IMR-90 (cell line): Measurements from ENCODE around the gene KCNMB2. TPM values are rescaled to one million over a fixed set of nuclear protein-coding genes. Genes with fewer than 3 reads are reported as not detected.

Experiments
- ATAC-seq: fragments of 200-7000 bp; cut with Tn5 transposase; 2 replicates; pipeline ENCODE4 v1.9.1; 2020; ENCODE audit warnings: low read depth, mild to moderate bottlenecking, moderate library complexity
- BruUV-seq: library from RNA; stranded (reverse); fragments of 400-500 nt; replicated peaks from 2 replicates; lab custom pipeline; 2021; lab: Mats Ljungman, UMichigan
- CTCF ChIA-PET: fragments of 300-600 bp; formaldehyde crosslinking; extraction: SDS; loops from one replicate; lab custom pipeline; 2021; ENCODE audit warnings: antibody characterized with exemption; lab: Yijun Ruan, JAX
- POLR2A ChIA-PET: fragments of 300-600 bp; sonication (Branson Sonifier 250); formaldehyde crosslinking; loops from one replicate; lab custom pipeline; 2022; ENCODE audit warnings: antibody characterized with exemption; ENCODE audit not compliant: unreplicated experiment; lab: Charles Lee
- DNase-seq: peaks from one replicate; pipeline ENCODE4 v3.0.0; 2013
- H2AFZ ChIP-seq: replicated peaks from 2 replicates; pipeline ENCODE3; 2013; ENCODE audit warnings: low read length, mild to moderate bottlenecking; ENCODE audit not compliant: poor library complexity
- H2AK5ac ChIP-seq: 2 replicates; pipeline ENCODE4 v1.6.1; 2013; ENCODE audit warnings: low read depth, low read length, inconsistent platforms
- H2AK9ac ChIP-seq: replicated peaks from 2 replicates; pipeline ENCODE3; 2013; ENCODE audit warnings: mild to moderate bottlenecking, low read depth, low read length, moderate library complexity; ENCODE audit not compliant: poor library complexity
- H2BK120ac ChIP-seq: 2 replicates; pipeline ENCODE4 v1.6.1; 2013; ENCODE audit warnings: low read depth, low read length, inconsistent platforms
- H2BK15ac ChIP-seq: 3 replicates; pipeline ENCODE4 v1.6.1; 2013; ENCODE audit warnings: low read depth, low read length, inconsistent platforms
- H2BK20ac ChIP-seq: 2 replicates; pipeline ENCODE4 v1.6.1; 2013; ENCODE audit warnings: low read depth, mild to moderate bottlenecking, inconsistent platforms, low read length, moderate library complexity
- H2BK5ac ChIP-seq: 2 replicates; pipeline ENCODE4 v1.6.1; 2013; ENCODE audit warnings: mild to moderate bottlenecking, low read depth, low read length, inconsistent platforms; ENCODE audit not compliant: poor library complexity, severe bottlenecking
- H3K14ac ChIP-seq: replicated peaks from 2 replicates; pipeline ENCODE4 v1.6.1; 2013; ENCODE audit warnings: low read depth, low read length, inconsistent platforms
- H3K18ac ChIP-seq: 2 replicates; pipeline ENCODE4 v1.6.1; 2013; ENCODE audit warnings: low read depth, low read length, control low read depth
- H3K23ac ChIP-seq: 2 replicates; pipeline ENCODE4 v1.6.1; 2013; ENCODE audit warnings: low read depth, low read length, inconsistent platforms
- H3K27ac ChIP-seq: 2 replicates; pipeline ENCODE4 v1.5.1; 2013; ENCODE audit warnings: mild to moderate bottlenecking, control low read depth, low read length; ENCODE audit not compliant: insufficient read depth
- H3K27me3 ChIP-seq: 2 replicates; pipeline ENCODE4 v1.6.1; 2013; ENCODE audit warnings: low read length; ENCODE audit not compliant: control insufficient read depth, insufficient read depth
- H3K36me3 ChIP-seq: 2 replicates; pipeline ENCODE4 v1.6.1; 2013; ENCODE audit warnings: low read length, mixed read lengths; ENCODE audit not compliant: control insufficient read depth, insufficient read depth
- H3K4ac ChIP-seq: 2 replicates; pipeline ENCODE4 v1.6.1; 2013; ENCODE audit warnings: low read depth, low read length, inconsistent platforms
- H3K4me1 ChIP-seq: 2 replicates; pipeline ENCODE4 v1.6.1; 2013; ENCODE audit warnings: low read length, mixed read lengths; ENCODE audit not compliant: control insufficient read depth, insufficient read depth
- H3K4me2 ChIP-seq: 2 replicates; pipeline ENCODE4 v1.6.1; 2013; ENCODE audit warnings: low read depth, mild to moderate bottlenecking, control low read depth, low read length, moderate library complexity
- H3K4me3 ChIP-seq: 2 replicates; pipeline ENCODE4 v1.5.1; 2013; ENCODE audit warnings: low read depth, mild to moderate bottlenecking, control low read depth, low read length, moderate library complexity; ENCODE audit not compliant: insufficient read depth
- H3K56ac ChIP-seq: 2 replicates; pipeline ENCODE4 v1.6.1; 2013; ENCODE audit warnings: low read length, inconsistent platforms; ENCODE audit not compliant: insufficient read depth; ENCODE audit errors: extremely low read depth
- H3K79me1 ChIP-seq, 2 experiments: 2 replicates each; pipeline ENCODE4 v1.6.1; 2013; ENCODE audit warnings: low read length in 2 of 2, inconsistent platforms in 1 of 2, low read depth in 1 of 2
- H3K9ac ChIP-seq: 2 replicates; pipeline ENCODE4 v1.6.1; 2013; ENCODE audit warnings: low read depth, low read length, control low read depth
- H3K9me1 ChIP-seq: 2 replicates; pipeline ENCODE4 v1.6.1; 2013; ENCODE audit warnings: low read length, inconsistent platforms; ENCODE audit not compliant: insufficient read depth
- H3K9me3 ChIP-seq: 2 replicates; pipeline ENCODE4 v1.6.1; 2013; ENCODE audit warnings: low read length; ENCODE audit not compliant: control insufficient read depth, insufficient read depth
- H4K20me1 ChIP-seq: 2 replicates; pipeline ENCODE4 v1.6.1; 2013; ENCODE audit warnings: low read length, inconsistent platforms; ENCODE audit not compliant: insufficient read depth
- H4K5ac ChIP-seq: 2 replicates; pipeline ENCODE4 v1.6.1; 2013; ENCODE audit warnings: mild to moderate bottlenecking, low read depth, low read length, control low read depth
- H4K8ac ChIP-seq, 2 experiments: 2 replicates each; pipeline ENCODE4 v1.6.1; 2013; ENCODE audit warnings: low read depth in 2 of 2, low read length in 2 of 2, control low read depth in 1 of 2, inconsistent platforms in 1 of 2
- H4K91ac ChIP-seq: 2 replicates; pipeline ENCODE4 v1.6.1; 2013; ENCODE audit warnings: low read depth, low read length, inconsistent platforms; ENCODE audit not compliant: insufficient read depth
- BHLHE40 ChIP-seq: fragments of 150-350 bp; IDR thresholded peaks from 2 replicates; pipeline ENCODE4 v1.6.1; 2016; ENCODE audit warnings: mild to moderate bottlenecking, low read depth, low read length
- CEBPB ChIP-seq: IDR thresholded peaks from 2 replicates; pipeline ENCODE4 v1.6.1; 2012; ENCODE audit warnings: low read depth, low read length, improper control_type of control experiment
- CHD1 ChIP-seq: IDR thresholded peaks from 2 replicates; pipeline ENCODE4 v1.6.1; 2012; ENCODE audit warnings: low read depth, low read length, improper control_type of control experiment
- CTCF ChIP-seq: conservative IDR thresholded peaks from 2 replicates; pipeline ENCODE4 v1.5.1; 2012; ENCODE audit warnings: mild to moderate bottlenecking, low read depth, low read length, improper control_type of control experiment
- ELK1 ChIP-seq: fragments of 150-350 bp; IDR thresholded peaks from 2 replicates; pipeline ENCODE4 v1.6.1; 2016; ENCODE audit warnings: low read depth, mild to moderate bottlenecking, low read length, moderate library complexity, borderline replicate concordance
- FOS ChIP-seq: fragments of 150-350 bp; IDR thresholded peaks from 2 replicates; pipeline ENCODE4 v1.6.1; 2016; ENCODE audit warnings: low read depth, low read length
- MAFK ChIP-seq: IDR thresholded peaks from 2 replicates; pipeline ENCODE4 v1.6.1; 2012; ENCODE audit warnings: low read depth, low read length, improper control_type of control experiment
- MAZ ChIP-seq: IDR thresholded peaks from 2 replicates; pipeline ENCODE4 v1.6.1; 2012; ENCODE audit warnings: low read depth, mild to moderate bottlenecking, low read length, improper control_type of control experiment, moderate library complexity, borderline replicate concordance
- MXI1 ChIP-seq: IDR thresholded peaks from 2 replicates; pipeline ENCODE4 v1.6.1; 2012; ENCODE audit warnings: low read depth, mild to moderate bottlenecking, low read length, moderate library complexity, borderline replicate concordance
- NFE2L2 ChIP-seq: fragments of 150-350 bp; IDR thresholded peaks from 2 replicates; pipeline ENCODE4 v1.6.1; 2016; ENCODE audit warnings: low read depth, mild to moderate bottlenecking, low read length
- POLR2A ChIP-seq: IDR thresholded peaks from 2 replicates; pipeline ENCODE4 v1.6.1; 2012; ENCODE audit warnings: mild to moderate bottlenecking, low read depth, low read length
- RAD21 ChIP-seq: IDR thresholded peaks from 2 replicates; pipeline ENCODE4 v1.6.1; 2012; ENCODE audit warnings: low read length, improper control_type of control experiment
- RCOR1 ChIP-seq: IDR thresholded peaks from 2 replicates; pipeline ENCODE4 v1.6.1; 2012; ENCODE audit warnings: mild to moderate bottlenecking, low read length, improper control_type of control experiment; ENCODE audit not compliant: insufficient replicate concordance
- RFX5 ChIP-seq: IDR thresholded peaks from 2 replicates; pipeline ENCODE4 v1.8.0; 2012; ENCODE audit warnings: low read depth, mild to moderate bottlenecking, low read length, moderate library complexity
- SMC3 ChIP-seq: fragments of 150-350 bp; IDR thresholded peaks from 2 replicates; pipeline ENCODE4 v1.6.1; 2016; ENCODE audit warnings: low read depth, mild to moderate bottlenecking, antibody characterized with exemption, low read length, moderate library complexity
- USF2 ChIP-seq: fragments of 150-350 bp; IDR thresholded peaks from 2 replicates; pipeline ENCODE4 v1.6.1; 2017; ENCODE audit warnings: mild to moderate bottlenecking, antibody characterized with exemption, low read length, low read depth
- WGBS, 2 experiments: methylation state at CpG; one replicate each; pipeline versions ENCODE4 v1.1.5 to v1.1.7; 2013; ENCODE audit warnings: missing lambda C conversion rate in 2 of 2; ENCODE audit not compliant: insufficient read length in 1 of 2; ENCODE audit errors: extremely low coverage in 2 of 2; 5-methylcytosine and 5-hydroxymethylcytosine counted together
- dilution Hi-C: fragments of 300-500 bp; cut with HindIII; formaldehyde crosslinking; loops from one replicate; pipeline ENCODE4 v1.14.3; 2018; ENCODE audit warnings: low sequenced_read_pairs; ENCODE audit not compliant: unreplicated experiment
- in situ Hi-C: fragments of 300-500 bp; cut with MboI; formaldehyde crosslinking; loops from 3 replicates; pipeline ENCODE4 v1.14.3; 2019; ENCODE audit warnings: low sequenced_read_pairs, inconsistent platforms, mixed read lengths
- intact Hi-C: fragments of 100-400 bp; cut with micrococcal nuclease; formaldehyde crosslinking; loops from 2 replicates; pipeline ENCODE4 v1.10.0; 2022
- polyA plus RNA-seq, 3 experiments: library from polyadenylated mRNA; depleted of rRNA; stranded (reverse); fragments of >200 nt; gene quantifications; 2 replicates each; pipeline ENCODE4 v1.2.3, GENCODE V29; 2012; ENCODE audit warnings: low replicate concordance in 1 of 3
- total RNA-seq: library from RNA; depleted of rRNA; stranded (reverse); fragments of >200 nt; gene quantifications from 2 replicates; pipeline ENCODE4 v1.2.3, GENCODE V29; 2012

KCNMB2 gene
- total and polyA plus RNA-seq, 2 of the 4 experiments (the other 2 are of a cell fraction), result not detected

- CTCF ChIA-PET, result no interaction called here
- H3K9me1 ChIP-seq, result no peaks in the 10 kb centered on the region
- no peak overlapping the region for H3K56ac ChIP-seq
- H3K79me1 ChIP-seq, result no peaks in the 10 kb centered on the region
- ATAC-seq (no peak), DNase-seq (no peak)
- TF ChIP-seq MXI1 (no peak), NFE2L2 (no peak), ELK1 (no peak), BHLHE40 (no peak), MAFK (no peak), FOS (no peak), CTCF (no peak), CHD1 (no peak), RFX5 (no peak), USF2 (no peak), CEBPB (no peak), MAZ (no peak), RAD21 (no peak), RCOR1 (no peak), SMC3 (no peak), POLR2A (no peak)
- H3K27ac ChIP-seq, result no peak overlapping the region
- H2AFZ ChIP-seq, result no peak overlapping the region
- no peak overlapping the region for H2BK20ac ChIP-seq
- no peak overlapping the region for H2AK5ac ChIP-seq
- no CpG with 5 or more reads among the region's 2 CpGs for WGBS, 2 experiments
- dilution Hi-C loops, result no loop called here
- no peak overlapping the region for H2BK15ac ChIP-seq
- intact Hi-C loops, result no loop called here
- H2AK9ac ChIP-seq, result no peak overlapping the region
- H4K20me1 ChIP-seq, result no peaks in the 10 kb centered on the region
- H4K8ac ChIP-seq, result no peak overlapping the region
- no peak overlapping the region for H3K4ac ChIP-seq
- H4K91ac ChIP-seq, result no peak overlapping the region
- no peak overlapping the region for H3K4me3 ChIP-seq
- BruUV-seq, result no TSS peak
- H4K5ac ChIP-seq, result no peak overlapping the region
- no peaks in the 10 kb centered on the region for H3K4me1 ChIP-seq
- H2BK120ac ChIP-seq, result no peak overlapping the region
- H3K27me3 ChIP-seq, result no peaks in the 10 kb centered on the region
- no peak overlapping the region for H3K14ac ChIP-seq
- H2BK5ac ChIP-seq, result no peak overlapping the region
- H3K36me3 ChIP-seq, result no peaks in the 10 kb centered on the region
- H3K9me3 ChIP-seq, result no peaks in the 10 kb centered on the region
- H3K9ac ChIP-seq, result no peak overlapping the region
- in situ Hi-C loops, result no loop called here
- no peak overlapping the region for H3K4me2 ChIP-seq
- POLR2A ChIA-PET, result no interaction called here
- no peak overlapping the region for H3K18ac ChIP-seq
- no peak overlapping the region for H3K23ac ChIP-seq
These were observed 286.5 kb downstream of the KCNMB2 start for GRCh38 chr3:178822722-178823121.
